DMS53 (cell line): ENCODE measurements around the gene SNX5.

Source experiments
- DNase-seq: peaks from one replicate; lab custom pipeline; 2025; lab: John Stamatoyannopoulos, UW

Gene SNX5

GRCh38 chr20:17916433-17916891, 52.1 kb downstream of the SNX5 start:
- no peak for DNase-seq

- DNase-seq: no peak
Measured at GRCh38 chr20:17914957-17915356, 53.6 kb downstream of the SNX5 start.

GRCh38 chr20:17912916-17913315, 55.7 kb downstream of the SNX5 start:
- DNase-seq: no peak

GRCh38 chr20:17911927-17912326, 56.7 kb downstream of the SNX5 start:
- DNase-seq: no peak

- peak; percentile 31 for DNase-seq
Measured at GRCh38 chr20:17910828-17911294, 57.7 kb downstream of the SNX5 start.

GRCh38 chr20:17909869-17910321, 58.7 kb downstream of the SNX5 start:
- DNase-seq: no peak

GRCh38 chr20:17905544-17905943, 63.0 kb downstream of the SNX5 start:
- DNase-seq: no peak

GRCh38 chr20:17904027-17904426, 64.6 kb downstream of the SNX5 start:
- DNase-seq: no peak

- no peak for DNase-seq
Measured at GRCh38 chr20:17902531-17903083, 66.0 kb downstream of the SNX5 start.

GRCh38 chr20:17901971-17902370, 66.6 kb downstream of the SNX5 start:
- DNase-seq: no peak

- DNase-seq: peak; percentile 82
Measured at GRCh38 chr20:17898548-17898994, 70.0 kb downstream of the SNX5 start.

GRCh38 chr20:17897566-17898307, 70.9 kb downstream of the SNX5 start:
- no peak for DNase-seq

- DNase-seq: peak; percentile 48
Measured at GRCh38 chr20:17896771-17897369, 71.7 kb downstream of the SNX5 start.

GRCh38 chr20:17896193-17896723, 72.3 kb downstream of the SNX5 start:
- no peak for DNase-seq

- DNase-seq: no peak
Measured at GRCh38 chr20:17895641-17896171, 72.9 kb downstream of the SNX5 start.

- DNase-seq: no peak
Measured at GRCh38 chr20:17893445-17893844, 75.1 kb downstream of the SNX5 start.

- DNase-seq: no peak
Measured at GRCh38 chr20:17892189-17892938, 76.2 kb downstream of the SNX5 start.
